HepG2 (cell line): Measurements from ENCODE around the gene FAM219A. TPM values are rescaled to one million over a fixed set of nuclear protein-coding genes. Genes with fewer than 3 reads are reported as not detected.

ENCODE experiments used
- HNRNPL ChIP-seq: fragments of 200-400 bp; formaldehyde crosslinking; IDR thresholded peaks from 2 replicates; pipeline ENCODE4 v1.6.1; 2017; ENCODE audit warnings: mild to moderate bottlenecking, low read depth, low read length
- MXI1 ChIP-seq: IDR thresholded peaks from 3 replicates; pipeline ENCODE4 v1.6.1; 2012; ENCODE audit warnings: low read depth, low read length, inconsistent platforms, borderline replicate concordance
- STAG1 ChIP-seq: sonication (generic); formaldehyde crosslinking; IDR thresholded peaks from 2 replicates; pipeline ENCODE4 v1.4.0; 2020; ENCODE audit warnings: missing genetic modification reagents
- ZSCAN29 ChIP-seq: sonication (generic); formaldehyde crosslinking; conservative IDR thresholded peaks from 2 replicates; pipeline ENCODE4 v1.4.0; 2020; ENCODE audit warnings: mild to moderate bottlenecking, missing genetic modification reagents
- polyA plus RNA-seq, 8 experiments: library from polyadenylated mRNA; depleted of rRNA in 3 of 8; stranded (reverse) in 7 of 8; unstranded in 1 of 8; fragments of >200 nt; fragmentation: Illumina TruSeq in 4 of 8; extraction: Trizol in 4 of 8; gene quantifications; 2 replicates each; pipeline versions ENCODE4 v1.2.1 to v1.2.3, GENCODE V29; 2011 to 2016; ENCODE audit warnings: low read depth in 4 of 8, missing spikeins in 1 of 8, mixed read lengths in 1 of 8; ENCODE audit not compliant: insufficient read depth in 1 of 8
- total RNA-seq, 5 experiments: library from RNA; depleted of rRNA; stranded (reverse); fragments of >200 nt; fragmentation: Illumina TruSeq; extraction: Trizol; gene quantifications; 2 replicates each; pipeline ENCODE4 v1.2.3, GENCODE V29; 2016; ENCODE audit warnings: low read depth in 1 of 5
- TF ChIP-seq, protein P1 (sequence below): sonication (generic); formaldehyde crosslinking; IDR thresholded peaks from 2 replicates; pipeline ENCODE4 v1.9.0; 2022; ENCODE audit warnings: missing genetic modification reagents, mild to moderate bottlenecking, borderline replicate concordance
- TF ChIP-seq, protein P2 (sequence below): sonication (generic); formaldehyde crosslinking; IDR thresholded peaks from 2 replicates; pipeline ENCODE4 v1.5.1; 2020; ENCODE audit warnings: mild to moderate bottlenecking, missing genetic modification reagents, borderline replicate concordance
- TF ChIP-seq, protein P3 (sequence below): IDR thresholded peaks from 2 replicates; pipeline ENCODE4 v1.4.0; 2020; ENCODE audit warnings: mild to moderate bottlenecking, missing genetic modification reagents
- TF ChIP-seq, protein P4 (sequence below): sonication (generic); formaldehyde crosslinking; conservative IDR thresholded peaks from 2 replicates; pipeline ENCODE4 v1.5.0; 2020; ENCODE audit warnings: missing genetic modification reagents
- TF ChIP-seq, protein P5 (sequence below): sonication (generic); formaldehyde crosslinking; IDR thresholded peaks from 2 replicates; pipeline ENCODE4 v1.4.0; 2020; ENCODE audit warnings: missing genetic modification reagents
- TF ChIP-seq, protein P6 (sequence below): sonication (generic); formaldehyde crosslinking; IDR thresholded peaks from 2 replicates; pipeline ENCODE4 v1.4.0; 2020; ENCODE audit warnings: missing genetic modification reagents, borderline replicate concordance

FAM219A gene
- total and polyA plus RNA-seq, 2 of the 13 experiments (the other 11 are each of a cell fraction or from before 2014, with no cell fraction given) = 3.9 to 6.4 TPM

DNA sequence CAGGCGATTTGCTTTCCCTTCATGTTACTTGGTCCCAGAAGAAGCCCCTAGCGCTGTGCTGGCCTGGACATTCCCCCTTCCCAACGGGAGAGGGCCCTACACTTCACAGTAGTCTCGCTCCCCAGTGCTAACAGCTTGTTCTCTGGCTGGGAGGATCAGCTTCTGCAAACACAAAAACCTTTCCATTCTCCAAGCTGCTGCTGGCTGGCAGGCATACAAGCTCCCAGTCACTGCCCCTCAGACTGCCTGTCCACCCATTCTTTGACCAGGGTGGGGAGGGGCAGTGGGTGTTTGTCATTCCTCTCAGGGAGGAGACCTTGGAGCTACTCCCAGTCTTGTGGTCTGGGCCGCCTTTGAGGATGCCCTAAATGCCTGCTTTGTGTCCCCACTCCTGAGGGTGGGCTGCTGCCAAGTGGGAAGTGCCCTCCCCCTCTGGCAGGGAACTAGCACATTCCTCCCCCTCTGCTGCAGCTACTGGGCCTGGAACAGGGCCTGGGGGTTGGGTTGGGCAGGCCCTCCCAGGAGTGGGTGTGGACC lies 43.6 kb upstream of the FAM219A start (continued):
- TF ChIP-seq, protein P1, sequence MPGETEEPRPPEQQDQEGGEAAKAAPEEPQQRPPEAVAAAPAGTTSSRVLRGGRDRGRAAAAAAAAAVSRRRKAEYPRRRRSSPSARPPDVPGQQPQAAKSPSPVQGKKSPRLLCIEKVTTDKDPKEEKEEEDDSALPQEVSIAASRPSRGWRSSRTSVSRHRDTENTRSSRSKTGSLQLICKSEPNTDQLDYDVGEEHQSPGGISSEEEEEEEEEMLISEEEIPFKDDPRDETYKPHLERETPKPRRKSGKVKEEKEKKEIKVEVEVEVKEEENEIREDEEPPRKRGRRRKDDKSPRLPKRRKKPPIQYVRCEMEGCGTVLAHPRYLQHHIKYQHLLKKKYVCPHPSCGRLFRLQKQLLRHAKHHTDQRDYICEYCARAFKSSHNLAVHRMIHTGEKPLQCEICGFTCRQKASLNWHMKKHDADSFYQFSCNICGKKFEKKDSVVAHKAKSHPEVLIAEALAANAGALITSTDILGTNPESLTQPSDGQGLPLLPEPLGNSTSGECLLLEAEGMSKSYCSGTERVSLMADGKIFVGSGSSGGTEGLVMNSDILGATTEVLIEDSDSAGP (CRISPR knock-in tag) = peak; percentile 19; the same call in 1 of the 2 replicates
- TF ChIP-seq, protein P2, sequence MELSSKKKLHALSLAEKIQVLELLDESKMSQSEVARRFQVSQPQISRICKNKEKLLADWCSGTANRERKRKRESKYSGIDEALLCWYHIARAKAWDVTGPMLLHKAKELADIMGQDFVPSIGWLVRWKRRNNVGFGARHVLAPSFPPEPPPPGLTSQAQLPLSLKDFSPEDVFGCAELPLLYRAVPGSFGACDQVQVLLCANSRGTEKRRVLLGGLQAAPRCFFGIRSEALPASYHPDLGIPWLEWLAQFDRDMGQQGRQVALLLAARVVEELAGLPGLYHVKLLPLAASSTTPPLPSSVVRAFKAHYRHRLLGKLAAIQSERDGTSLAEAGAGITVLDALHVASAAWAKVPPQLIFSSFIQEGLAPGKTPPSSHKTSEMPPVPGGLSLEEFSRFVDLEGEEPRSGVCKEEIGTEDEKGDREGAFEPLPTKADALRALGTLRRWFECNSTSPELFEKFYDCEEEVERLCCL (CRISPR knock-in tag) = no peak
- TF ChIP-seq, protein P3, sequence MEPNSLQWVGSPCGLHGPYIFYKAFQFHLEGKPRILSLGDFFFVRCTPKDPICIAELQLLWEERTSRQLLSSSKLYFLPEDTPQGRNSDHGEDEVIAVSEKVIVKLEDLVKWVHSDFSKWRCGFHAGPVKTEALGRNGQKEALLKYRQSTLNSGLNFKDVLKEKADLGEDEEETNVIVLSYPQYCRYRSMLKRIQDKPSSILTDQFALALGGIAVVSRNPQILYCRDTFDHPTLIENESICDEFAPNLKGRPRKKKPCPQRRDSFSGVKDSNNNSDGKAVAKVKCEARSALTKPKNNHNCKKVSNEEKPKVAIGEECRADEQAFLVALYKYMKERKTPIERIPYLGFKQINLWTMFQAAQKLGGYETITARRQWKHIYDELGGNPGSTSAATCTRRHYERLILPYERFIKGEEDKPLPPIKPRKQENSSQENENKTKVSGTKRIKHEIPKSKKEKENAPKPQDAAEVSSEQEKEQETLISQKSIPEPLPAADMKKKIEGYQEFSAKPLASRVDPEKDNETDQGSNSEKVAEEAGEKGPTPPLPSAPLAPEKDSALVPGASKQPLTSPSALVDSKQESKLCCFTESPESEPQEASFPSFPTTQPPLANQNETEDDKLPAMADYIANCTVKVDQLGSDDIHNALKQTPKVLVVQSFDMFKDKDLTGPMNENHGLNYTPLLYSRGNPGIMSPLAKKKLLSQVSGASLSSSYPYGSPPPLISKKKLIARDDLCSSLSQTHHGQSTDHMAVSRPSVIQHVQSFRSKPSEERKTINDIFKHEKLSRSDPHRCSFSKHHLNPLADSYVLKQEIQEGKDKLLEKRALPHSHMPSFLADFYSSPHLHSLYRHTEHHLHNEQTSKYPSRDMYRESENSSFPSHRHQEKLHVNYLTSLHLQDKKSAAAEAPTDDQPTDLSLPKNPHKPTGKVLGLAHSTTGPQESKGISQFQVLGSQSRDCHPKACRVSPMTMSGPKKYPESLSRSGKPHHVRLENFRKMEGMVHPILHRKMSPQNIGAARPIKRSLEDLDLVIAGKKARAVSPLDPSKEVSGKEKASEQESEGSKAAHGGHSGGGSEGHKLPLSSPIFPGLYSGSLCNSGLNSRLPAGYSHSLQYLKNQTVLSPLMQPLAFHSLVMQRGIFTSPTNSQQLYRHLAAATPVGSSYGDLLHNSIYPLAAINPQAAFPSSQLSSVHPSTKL (CRISPR knock-in tag) = no peak
- TF ChIP-seq, protein P4, sequence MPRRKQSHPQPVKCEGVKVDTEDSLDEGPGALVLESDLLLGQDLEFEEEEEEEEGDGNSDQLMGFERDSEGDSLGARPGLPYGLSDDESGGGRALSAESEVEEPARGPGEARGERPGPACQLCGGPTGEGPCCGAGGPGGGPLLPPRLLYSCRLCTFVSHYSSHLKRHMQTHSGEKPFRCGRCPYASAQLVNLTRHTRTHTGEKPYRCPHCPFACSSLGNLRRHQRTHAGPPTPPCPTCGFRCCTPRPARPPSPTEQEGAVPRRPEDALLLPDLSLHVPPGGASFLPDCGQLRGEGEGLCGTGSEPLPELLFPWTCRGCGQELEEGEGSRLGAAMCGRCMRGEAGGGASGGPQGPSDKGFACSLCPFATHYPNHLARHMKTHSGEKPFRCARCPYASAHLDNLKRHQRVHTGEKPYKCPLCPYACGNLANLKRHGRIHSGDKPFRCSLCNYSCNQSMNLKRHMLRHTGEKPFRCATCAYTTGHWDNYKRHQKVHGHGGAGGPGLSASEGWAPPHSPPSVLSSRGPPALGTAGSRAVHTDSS (CRISPR knock-in tag) = no peak
- TF ChIP-seq, protein P5, sequence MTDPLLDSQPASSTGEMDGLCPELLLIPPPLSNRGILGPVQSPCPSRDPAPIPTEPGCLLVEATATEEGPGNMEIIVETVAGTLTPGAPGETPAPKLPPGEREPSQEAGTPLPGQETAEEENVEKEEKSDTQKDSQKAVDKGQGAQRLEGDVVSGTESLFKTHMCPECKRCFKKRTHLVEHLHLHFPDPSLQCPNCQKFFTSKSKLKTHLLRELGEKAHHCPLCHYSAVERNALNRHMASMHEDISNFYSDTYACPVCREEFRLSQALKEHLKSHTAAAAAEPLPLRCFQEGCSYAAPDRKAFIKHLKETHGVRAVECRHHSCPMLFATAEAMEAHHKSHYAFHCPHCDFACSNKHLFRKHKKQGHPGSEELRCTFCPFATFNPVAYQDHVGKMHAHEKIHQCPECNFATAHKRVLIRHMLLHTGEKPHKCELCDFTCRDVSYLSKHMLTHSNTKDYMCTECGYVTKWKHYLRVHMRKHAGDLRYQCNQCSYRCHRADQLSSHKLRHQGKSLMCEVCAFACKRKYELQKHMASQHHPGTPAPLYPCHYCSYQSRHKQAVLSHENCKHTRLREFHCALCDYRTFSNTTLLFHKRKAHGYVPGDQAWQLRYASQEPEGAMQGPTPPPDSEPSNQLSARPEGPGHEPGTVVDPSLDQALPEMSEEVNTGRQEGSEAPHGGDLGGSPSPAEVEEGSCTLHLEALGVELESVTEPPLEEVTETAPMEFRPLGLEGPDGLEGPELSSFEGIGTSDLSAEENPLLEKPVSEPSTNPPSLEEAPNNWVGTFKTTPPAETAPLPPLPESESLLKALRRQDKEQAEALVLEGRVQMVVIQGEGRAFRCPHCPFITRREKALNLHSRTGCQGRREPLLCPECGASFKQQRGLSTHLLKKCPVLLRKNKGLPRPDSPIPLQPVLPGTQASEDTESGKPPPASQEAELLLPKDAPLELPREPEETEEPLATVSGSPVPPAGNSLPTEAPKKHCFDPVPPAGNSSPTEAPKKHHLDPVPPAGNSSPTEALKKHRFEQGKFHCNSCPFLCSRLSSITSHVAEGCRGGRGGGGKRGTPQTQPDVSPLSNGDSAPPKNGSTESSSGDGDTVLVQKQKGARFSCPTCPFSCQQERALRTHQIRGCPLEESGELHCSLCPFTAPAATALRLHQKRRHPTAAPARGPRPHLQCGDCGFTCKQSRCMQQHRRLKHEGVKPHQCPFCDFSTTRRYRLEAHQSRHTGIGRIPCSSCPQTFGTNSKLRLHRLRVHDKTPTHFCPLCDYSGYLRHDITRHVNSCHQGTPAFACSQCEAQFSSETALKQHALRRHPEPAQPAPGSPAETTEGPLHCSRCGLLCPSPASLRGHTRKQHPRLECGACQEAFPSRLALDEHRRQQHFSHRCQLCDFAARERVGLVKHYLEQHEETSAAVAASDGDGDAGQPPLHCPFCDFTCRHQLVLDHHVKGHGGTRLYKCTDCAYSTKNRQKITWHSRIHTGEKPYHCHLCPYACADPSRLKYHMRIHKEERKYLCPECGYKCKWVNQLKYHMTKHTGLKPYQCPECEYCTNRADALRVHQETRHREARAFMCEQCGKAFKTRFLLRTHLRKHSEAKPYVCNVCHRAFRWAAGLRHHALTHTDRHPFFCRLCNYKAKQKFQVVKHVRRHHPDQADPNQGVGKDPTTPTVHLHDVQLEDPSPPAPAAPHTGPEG (CRISPR knock-in tag) = no peak
- TF ChIP-seq ZSCAN29 (CRISPR knock-in tag) (no peak), MXI1 (no peak), STAG1 (CRISPR knock-in tag) (peak; percentile 66), HNRNPL (0 out of 2 replicates have a peak, but pooled peaks have one; percentile 44)
- TF ChIP-seq, protein P6, sequence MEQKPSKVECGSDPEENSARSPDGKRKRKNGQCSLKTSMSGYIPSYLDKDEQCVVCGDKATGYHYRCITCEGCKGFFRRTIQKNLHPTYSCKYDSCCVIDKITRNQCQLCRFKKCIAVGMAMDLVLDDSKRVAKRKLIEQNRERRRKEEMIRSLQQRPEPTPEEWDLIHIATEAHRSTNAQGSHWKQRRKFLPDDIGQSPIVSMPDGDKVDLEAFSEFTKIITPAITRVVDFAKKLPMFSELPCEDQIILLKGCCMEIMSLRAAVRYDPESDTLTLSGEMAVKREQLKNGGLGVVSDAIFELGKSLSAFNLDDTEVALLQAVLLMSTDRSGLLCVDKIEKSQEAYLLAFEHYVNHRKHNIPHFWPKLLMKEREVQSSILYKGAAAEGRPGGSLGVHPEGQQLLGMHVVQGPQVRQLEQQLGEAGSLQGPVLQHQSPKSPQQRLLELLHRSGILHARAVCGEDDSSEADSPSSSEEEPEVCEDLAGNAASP = no peak
